ENCODE data around the gene ALDH3B1.

GRCh38 chr11:68038718-68039525 is 28.8 kb downstream of the ALDH3B1 start, which contains the start of gene TCIRG1:
- no peak for TF ChIP-seq EZH2 (IDR thresholded peaks at IDR 0.05; ENCODE audit: insufficient read depth, low read length)
- TF ChIP-seq, protein P1, sequence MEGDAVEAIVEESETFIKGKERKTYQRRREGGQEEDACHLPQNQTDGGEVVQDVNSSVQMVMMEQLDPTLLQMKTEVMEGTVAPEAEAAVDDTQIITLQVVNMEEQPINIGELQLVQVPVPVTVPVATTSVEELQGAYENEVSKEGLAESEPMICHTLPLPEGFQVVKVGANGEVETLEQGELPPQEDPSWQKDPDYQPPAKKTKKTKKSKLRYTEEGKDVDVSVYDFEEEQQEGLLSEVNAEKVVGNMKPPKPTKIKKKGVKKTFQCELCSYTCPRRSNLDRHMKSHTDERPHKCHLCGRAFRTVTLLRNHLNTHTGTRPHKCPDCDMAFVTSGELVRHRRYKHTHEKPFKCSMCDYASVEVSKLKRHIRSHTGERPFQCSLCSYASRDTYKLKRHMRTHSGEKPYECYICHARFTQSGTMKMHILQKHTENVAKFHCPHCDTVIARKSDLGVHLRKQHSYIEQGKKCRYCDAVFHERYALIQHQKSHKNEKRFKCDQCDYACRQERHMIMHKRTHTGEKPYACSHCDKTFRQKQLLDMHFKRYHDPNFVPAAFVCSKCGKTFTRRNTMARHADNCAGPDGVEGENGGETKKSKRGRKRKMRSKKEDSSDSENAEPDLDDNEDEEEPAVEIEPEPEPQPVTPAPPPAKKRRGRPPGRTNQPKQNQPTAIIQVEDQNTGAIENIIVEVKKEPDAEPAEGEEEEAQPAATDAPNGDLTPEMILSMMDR (IDR thresholded peaks at IDR 0.05; ENCODE audit: insufficient read depth, low read depth, low read length): no peak
